ENCODE results near the gene MACF1. TPM values are rescaled to one million over a fixed set of nuclear protein-coding genes. Genes with fewer than 3 reads are reported as not detected.

Gene MACF1
- polyA plus RNA-seq, 1 of the 3 experiments (the other 2 are of a cell fraction) = 37.6 TPM

GRCh38 chr1:39305555-39305954, 101.1 kb downstream of the MACF1 start:
- peak; percentile 7 for DNase-seq
- H3K79me2 ChIP-seq (ENCODE audit: insufficient read depth) = peaks cover 3% of the 10 kb centered on the region; the same call in 1 of the 2 replicates
- H2AFZ ChIP-seq (ENCODE audit: low read depth) = no peak overlapping the region
- no peak overlapping the region for H3K9ac ChIP-seq
- POLR2A ChIA-PET = no interaction called here
- WGBS (ENCODE audit: low lambda C conversion rate) = 86% methylated on average over 2 of the region's 2 CpGs
- CTCF ChIA-PET = interaction anchor here (0.6 to 1.5 kb wide), 3 partner anchors 18 to 203 kb away, joined by 3 to 5 read pairs (median 3); no protein-coding TSS in a partner anchor
- H3K4me2 ChIP-seq = no peak overlapping the region
- peaks cover 32 to 66% of the 10 kb centered on the region in 2 experiments for H3K36me3 ChIP-seq (replicated peaks in 1 of 2; ENCODE audit: control insufficient read depth in 1 of 2, insufficient read depth in 2 of 2, low read length in 1 of 2)
- TF ChIP-seq GABPA (IDR thresholded peaks at IDR 0.05; ENCODE audit: low read depth) (no peak), EZH2phosphoT487 (IDR thresholded peaks at IDR 0.05; ENCODE audit: borderline replicate concordance, low read depth) (no peak)
- TF ChIP-seq, protein P1, sequence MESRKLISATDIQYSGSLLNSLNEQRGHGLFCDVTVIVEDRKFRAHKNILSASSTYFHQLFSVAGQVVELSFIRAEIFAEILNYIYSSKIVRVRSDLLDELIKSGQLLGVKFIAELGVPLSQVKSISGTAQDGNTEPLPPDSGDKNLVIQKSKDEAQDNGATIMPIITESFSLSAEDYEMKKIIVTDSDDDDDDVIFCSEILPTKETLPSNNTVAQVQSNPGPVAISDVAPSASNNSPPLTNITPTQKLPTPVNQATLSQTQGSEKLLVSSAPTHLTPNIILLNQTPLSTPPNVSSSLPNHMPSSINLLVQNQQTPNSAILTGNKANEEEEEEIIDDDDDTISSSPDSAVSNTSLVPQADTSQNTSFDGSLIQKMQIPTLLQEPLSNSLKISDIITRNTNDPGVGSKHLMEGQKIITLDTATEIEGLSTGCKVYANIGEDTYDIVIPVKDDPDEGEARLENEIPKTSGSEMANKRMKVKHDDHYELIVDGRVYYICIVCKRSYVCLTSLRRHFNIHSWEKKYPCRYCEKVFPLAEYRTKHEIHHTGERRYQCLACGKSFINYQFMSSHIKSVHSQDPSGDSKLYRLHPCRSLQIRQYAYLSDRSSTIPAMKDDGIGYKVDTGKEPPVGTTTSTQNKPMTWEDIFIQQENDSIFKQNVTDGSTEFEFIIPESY (IDR thresholded peaks at IDR 0.05; ENCODE audit: borderline replicate concordance, low read depth) = no peak
- no peaks in the 10 kb centered on the region for H3F3A ChIP-seq (replicated peaks; ENCODE audit: insufficient read depth)
- no peaks in the 10 kb centered on the region for H3K9me2 ChIP-seq
- no peaks in the 10 kb centered on the region for H3K9me3 ChIP-seq
- no peak overlapping the region for H3K27ac ChIP-seq (ENCODE audit: low read depth in 2 of 2, low read length in 1 of 2)
- no peaks in the 10 kb centered on the region for H4K20me1 ChIP-seq (ENCODE audit: insufficient read depth)
- H3K4me1 ChIP-seq (ENCODE audit: control insufficient read depth in 1 of 2, insufficient read depth in 2 of 2, low read depth in 1 of 2, low read length in 1 of 2) = no peaks in the 10 kb centered on the region
- H3K4me3 ChIP-seq (ENCODE audit: low read depth in 2 of 2, low read length in 1 of 2) = no peak overlapping the region
- no peaks in the 10 kb centered on the region for H3K27me3 ChIP-seq (ENCODE audit: insufficient read depth)

DNA sequence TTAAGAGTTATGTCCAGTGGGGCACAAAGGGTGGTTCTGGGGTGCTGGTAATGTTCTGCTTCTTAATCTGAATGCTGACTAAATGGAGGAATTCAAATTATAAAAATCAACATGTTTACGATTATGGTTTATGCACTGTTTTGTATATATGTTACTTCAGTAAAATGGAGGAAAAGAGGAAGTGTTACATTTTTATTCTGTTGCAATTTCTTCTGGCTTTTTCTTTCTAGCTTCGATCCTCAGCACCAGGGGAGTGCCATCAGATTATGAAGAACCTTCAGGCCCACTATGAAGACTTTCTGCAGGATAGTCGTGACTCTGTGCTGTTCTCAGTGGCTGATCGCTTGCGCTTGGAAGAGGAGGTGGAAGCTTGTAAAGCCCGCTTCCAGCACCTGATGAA, 105.5 kb downstream of the MACF1 start:
- H3K36me3 ChIP-seq (replicated peaks in 1 of 2; ENCODE audit: control insufficient read depth in 1 of 2, insufficient read depth in 2 of 2, low read length in 1 of 2) = peaks cover 40 to 73% of the 10 kb centered on the region in 2 experiments
- CTCF ChIA-PET = interaction anchor here (1.1 to 1.7 kb wide), 2 partner anchors 52 to 117 kb away, joined by 3 to 5 read pairs; no protein-coding TSS in a partner anchor
- no peak overlapping the region for H3K4me2 ChIP-seq

More for the DNA sequence above, 105.5 kb downstream of the MACF1 start:
- Histone ChIP-seq H3K9me3 (no peaks in the 10 kb centered on the region), H3K79me2 (ENCODE audit: insufficient read depth) (no peaks in the 10 kb centered on the region), H3K4me3 (ENCODE audit: low read depth in 2 of 2, low read length in 1 of 2) (no peak overlapping the region), H4K20me1 (ENCODE audit: insufficient read depth) (no peaks in the 10 kb centered on the region), H3K9ac (no peak overlapping the region), H3K27ac (ENCODE audit: low read depth in 2 of 2, low read length in 1 of 2) (no peak overlapping the region), H3K9me2 (no peaks in the 10 kb centered on the region), H3F3A (replicated peaks; ENCODE audit: insufficient read depth) (no peaks in the 10 kb centered on the region), H3K27me3 (ENCODE audit: insufficient read depth) (no peaks in the 10 kb centered on the region), H3K4me1 (ENCODE audit: control insufficient read depth in 1 of 2, insufficient read depth in 2 of 2, low read depth in 1 of 2, low read length in 1 of 2) (no peaks in the 10 kb centered on the region), H2AFZ (ENCODE audit: low read depth) (no peak overlapping the region)
- DNase-seq = no peak
- POLR2A ChIA-PET = no interaction called here
- TF ChIP-seq RXRA (IDR thresholded peaks at IDR 0.05; ENCODE audit: borderline replicate concordance, low read depth) (no peak), GABPA (IDR thresholded peaks at IDR 0.05; ENCODE audit: low read depth) (no peak), RCOR1 (IDR thresholded peaks at IDR 0.05; ENCODE audit: low read length) (no peak), SMC3 (IDR thresholded peaks at IDR 0.05; ENCODE audit: low read depth, low read length) (no peak), RAD21 (IDR thresholded peaks at IDR 0.05; ENCODE audit: low read length) (no peak), EP300 (IDR thresholded peaks at IDR 0.05; ENCODE audit: borderline replicate concordance in 1 of 2, low read depth in 1 of 2, low read length in 1 of 2) (no peak), NRF1 (IDR thresholded peaks at IDR 0.05; ENCODE audit: low read depth, low read length) (no peak), FOXM1 (IDR thresholded peaks at IDR 0.05; ENCODE audit: low read depth) (no peak), FOXJ3 (CRISPR knock-in tag; IDR thresholded peaks at IDR 0.05) (no peak), EZH2phosphoT487 (IDR thresholded peaks at IDR 0.05; ENCODE audit: borderline replicate concordance, low read depth) (no peak), SIN3A (IDR thresholded peaks at IDR 0.05; ENCODE audit: borderline replicate concordance, low read depth, low read length) (no peak), RFX5 (IDR thresholded peaks at IDR 0.05; ENCODE audit: low read length) (no peak)
- TF ChIP-seq, protein P2, sequence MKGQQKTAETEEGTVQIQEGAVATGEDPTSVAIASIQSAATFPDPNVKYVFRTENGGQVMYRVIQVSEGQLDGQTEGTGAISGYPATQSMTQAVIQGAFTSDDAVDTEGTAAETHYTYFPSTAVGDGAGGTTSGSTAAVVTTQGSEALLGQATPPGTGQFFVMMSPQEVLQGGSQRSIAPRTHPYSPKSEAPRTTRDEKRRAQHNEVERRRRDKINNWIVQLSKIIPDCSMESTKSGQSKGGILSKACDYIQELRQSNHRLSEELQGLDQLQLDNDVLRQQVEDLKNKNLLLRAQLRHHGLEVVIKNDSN (IDR thresholded peaks at IDR 0.05; ENCODE audit: borderline replicate concordance, low read depth) = no peak
- 98% methylated on average over 6 of the region's 6 CpGs for WGBS (ENCODE audit: low lambda C conversion rate)

Data from SK-N-SH (cell line).